Suprapubic skin (tissue), 4 donors: ENCODE data around the gene OR51E2. TPM values are rescaled to one million over a fixed set of nuclear protein-coding genes. Genes with fewer than 3 reads are reported as not detected.

Experiments used
- DNase-seq, 2 donors: peaks; one replicate each; pipeline ENCODE4 v3.0.0-alpha.2; 2019; ENCODE audit warnings: low spot score in 2 of 2
- H3K27ac ChIP-seq: fragments of 200-600 bp; sonication (generic); one replicate; pipeline ENCODE4 v1.5.1; 2019
- H3K27me3 ChIP-seq: fragments of 200-600 bp; sonication (generic); one replicate; pipeline ENCODE4 v1.5.1; 2019
- H3K36me3 ChIP-seq: fragments of 200-600 bp; sonication (generic); one replicate; pipeline ENCODE4 v1.5.1; 2019
- H3K4me1 ChIP-seq: fragments of 200-600 bp; sonication (generic); one replicate; pipeline ENCODE4 v1.5.1; 2019
- H3K4me3 ChIP-seq: fragments of 200-600 bp; sonication (generic); one replicate; pipeline ENCODE4 v1.5.1; 2019; ENCODE audit warnings: mild to moderate bottlenecking
- H3K9me3 ChIP-seq: fragments of 200-600 bp; sonication (generic); one replicate; pipeline ENCODE4 v1.5.1; 2019
- CTCF ChIP-seq, 2 donors: fragments of 200-600 bp in 1 of 2; fragments of 450-650 bp in 1 of 2; sonication (generic) in 1 of 2; IDR thresholded peaks; one replicate each; pipeline ENCODE4 v1.5.1; 2016 to 2019; ENCODE audit warnings: antibody characterized with exemption in 2 of 2, mild to moderate bottlenecking in 1 of 2, moderate library complexity in 1 of 2
- EP300 ChIP-seq: sonication (generic); formaldehyde crosslinking; IDR thresholded peaks from one replicate; pipeline ENCODE4 v1.6.1; 2017; ENCODE audit warnings: antibody characterized with exemption
- POLR2A ChIP-seq, 2 donors: fragments of 450-650 bp; IDR thresholded peaks; one replicate each; pipeline ENCODE4 v1.6.1; 2017; ENCODE audit warnings: antibody characterized with exemption in 2 of 2, mild to moderate bottlenecking in 2 of 2, moderate library complexity in 2 of 2
- POLR2AphosphoS5 ChIP-seq, 3 donors: sonication (generic); formaldehyde crosslinking; IDR thresholded peaks; one replicate each; pipeline ENCODE4 v1.6.1; 2017; ENCODE audit warnings: antibody characterized with exemption in 3 of 3
- WGBS: methylation state at CpG from one replicate; pipeline ENCODE4 v1.1.5; 2018; 5-methylcytosine and 5-hydroxymethylcytosine counted together
- total RNA-seq, 4 donors: library from RNA; depleted of rRNA; stranded (reverse); fragments of >200 nt; gene quantifications; one replicate each; pipeline ENCODE4 v1.1.0, GENCODE V29; 2016

OR51E2 gene
- total RNA-seq, 4 donors from 2014 or later: not detected

GRCh38 chr11:4645974-4646373 is 51.7 kb downstream of the OR51E2 start:
- WGBS: 51% methylated on average over 2 of the region's 2 CpGs
- no peak for DNase-seq
- TF ChIP-seq CTCF (IDR thresholded peaks at IDR 0.05) (no peak), EP300 (no peak), POLR2A (IDR thresholded peaks at IDR 0.05) (no peak), POLR2AphosphoS5 (IDR thresholded peaks at IDR 0.05) (no peak)
- Histone ChIP-seq H3K27ac (no peak overlapping the region), H3K9me3 (no peaks in the 10 kb centered on the region), H3K36me3 (no peaks in the 10 kb centered on the region), H3K27me3 (peaks cover 7% of the 10 kb centered on the region), H3K4me1 (no peaks in the 10 kb centered on the region), H3K4me3 (no peak overlapping the region)

DNA sequence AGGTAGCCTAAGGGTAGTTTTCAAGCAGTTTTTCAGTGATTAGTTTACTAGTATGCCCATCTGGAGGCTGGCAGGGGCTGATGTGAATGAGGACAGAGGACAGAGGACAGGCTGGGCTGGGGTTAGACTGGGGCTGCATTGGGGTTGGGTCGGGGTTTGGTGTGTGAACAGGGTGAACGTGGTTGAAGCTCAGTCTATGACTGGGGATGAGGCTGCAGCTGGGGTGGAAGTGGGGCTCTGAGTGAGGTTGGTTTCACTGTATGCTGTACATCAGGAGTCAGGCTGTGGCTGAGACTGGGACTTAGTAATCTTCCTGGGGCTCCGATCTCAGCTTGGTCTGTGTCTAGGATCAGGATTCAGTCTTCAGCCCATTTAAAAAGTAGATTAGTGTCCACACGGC is 53.4 kb downstream of the OR51E2 start:
- Histone ChIP-seq H3K4me1 (no peaks in the 10 kb centered on the region), H3K27me3 (peaks cover 7% of the 10 kb centered on the region), H3K27ac (no peak overlapping the region), H3K4me3 (no peak overlapping the region), H3K9me3 (no peaks in the 10 kb centered on the region), H3K36me3 (no peaks in the 10 kb centered on the region)
- WGBS: 47% methylated on average over 4 of the region's 4 CpGs
- DNase-seq: no peak
- TF ChIP-seq EP300 (no peak), CTCF (IDR thresholded peaks at IDR 0.05) (no peak), POLR2AphosphoS5 (IDR thresholded peaks at IDR 0.05) (no peak), POLR2A (IDR thresholded peaks at IDR 0.05) (no peak)

DNA sequence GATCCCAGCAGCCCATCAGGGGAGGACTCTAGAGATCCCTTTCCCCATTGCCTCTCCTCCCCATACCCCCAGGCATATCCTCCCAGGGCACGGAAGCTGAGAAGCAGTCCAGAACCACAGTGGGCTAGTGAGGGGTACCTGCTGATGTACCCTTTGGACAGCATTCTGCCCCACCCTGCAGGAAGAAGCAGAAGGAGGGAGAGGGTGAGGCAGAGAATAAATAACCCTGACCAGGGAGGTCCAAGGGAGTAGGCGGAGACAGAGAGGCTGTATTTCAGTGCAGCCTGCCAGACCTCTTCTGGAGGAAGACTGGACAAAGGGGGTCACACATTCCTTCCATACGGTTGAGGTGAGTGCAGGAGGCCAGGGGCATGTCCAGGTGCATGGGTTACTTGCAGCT is 54.0 kb downstream of the OR51E2 start, which contains the start of gene OR51E1:
OR51E1 (plus strand) TSS at position 301 of the 400 bp plus-strand sequence. CDS start 8,545 bp downstream, outside the sequence.
- Histone ChIP-seq H3K9me3 (no peaks in the 10 kb centered on the region), H3K27me3 (peaks cover 7% of the 10 kb centered on the region), H3K27ac (no peak within 1 kb of the TSS), H3K4me1 (no peaks in the 10 kb centered on the region), H3K36me3 (no peaks in the 10 kb centered on the region), H3K4me3 (no peak within 1 kb of the TSS)
- no peak for DNase-seq
- 79% methylated on average over 3 of the region's 3 CpGs for WGBS
- TF ChIP-seq EP300 (no peak), POLR2A (IDR thresholded peaks at IDR 0.05) (no peak), CTCF (IDR thresholded peaks at IDR 0.05) (no peak), POLR2AphosphoS5 (IDR thresholded peaks at IDR 0.05) (no peak)

- Histone ChIP-seq H3K27me3 (peaks cover 7% of the 10 kb centered on the region), H3K36me3 (no peaks in the 10 kb centered on the region), H3K27ac (no peak overlapping the region), H3K4me1 (no peaks in the 10 kb centered on the region), H3K9me3 (no peaks in the 10 kb centered on the region), H3K4me3 (no peak overlapping the region)
- no peak for TF ChIP-seq POLR2A (IDR thresholded peaks at IDR 0.05)
- TF ChIP-seq CTCF (IDR thresholded peaks at IDR 0.05): no peak
- TF ChIP-seq EP300: no peak
- TF ChIP-seq POLR2AphosphoS5 (IDR thresholded peaks at IDR 0.05): no peak
- WGBS: 20% methylated on average over 5 of the region's 5 CpGs
- no peak for DNase-seq
Measured at GRCh38 chr11:4643076-4643475, 54.6 kb downstream of the OR51E2 start.

- Histone ChIP-seq H3K9me3 (no peaks in the 10 kb centered on the region), H3K27ac (no peak overlapping the region)
Measured at GRCh38 chr11:4642043-4642442, 55.6 kb downstream of the OR51E2 start.

More at GRCh38 chr11:4642043-4642442, 55.6 kb downstream of the OR51E2 start:
- TF ChIP-seq POLR2A (IDR thresholded peaks at IDR 0.05): no peak
- TF ChIP-seq POLR2AphosphoS5 (IDR thresholded peaks at IDR 0.05): no peak
- no peak for TF ChIP-seq CTCF (IDR thresholded peaks at IDR 0.05)
- no peak for TF ChIP-seq EP300
- peaks cover 11% of the 10 kb centered on the region for H3K27me3 ChIP-seq
- 76% methylated on average over 7 of the region's 7 CpGs for WGBS
- peaks cover 2% of the 10 kb centered on the region for H3K4me1 ChIP-seq
- DNase-seq: no peak
- no peaks in the 10 kb centered on the region for H3K36me3 ChIP-seq
- H3K4me3 ChIP-seq: no peak overlapping the region
